NCI-H1417 treated with DMSO at 0.1 percent for 48 hours (cell line): ENCODE measurements around the gene ASAP2.
"Not testable (repeated sequence)": the region's sequence is repeated elsewhere in the genome, so short reads cannot be mapped to it uniquely, and the experiment has no call there.

Experiments used
- DNase-seq: peaks from one replicate; lab custom pipeline; 2025; lab: John Stamatoyannopoulos, UW

Gene ASAP2

DNA sequence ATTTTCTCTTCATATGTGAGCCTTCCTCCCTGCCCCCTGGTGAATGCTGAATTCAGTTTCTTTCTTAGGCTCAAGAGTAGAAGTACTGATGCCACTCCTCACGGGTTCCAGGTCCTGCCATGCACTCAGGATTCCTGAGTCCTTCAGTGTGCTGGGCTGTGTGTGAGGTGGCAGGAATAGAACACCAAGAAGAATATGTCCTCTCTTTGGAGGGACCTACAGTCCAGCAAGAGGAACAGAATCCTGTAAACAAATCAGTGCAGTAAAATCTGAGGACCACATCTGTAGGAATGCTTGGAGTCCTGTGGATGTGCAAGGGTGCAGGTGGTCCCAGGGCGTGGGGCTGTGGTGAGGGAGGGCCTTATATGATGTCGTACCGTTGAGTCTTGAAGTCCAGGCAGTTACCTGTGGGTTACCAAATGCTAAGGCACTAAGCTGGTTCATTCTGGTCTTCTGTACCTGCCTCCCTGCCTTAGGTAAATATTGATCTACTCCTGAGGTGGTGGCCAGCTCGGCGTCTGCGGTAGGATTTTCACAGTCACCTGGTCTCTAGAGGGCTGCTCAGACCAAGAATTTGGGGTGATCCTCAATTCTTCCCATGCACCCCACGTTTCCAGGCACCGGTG is 5.5 kb downstream of the ASAP2 start:
- DNase-seq, result no peak

- no peak for DNase-seq
Observed at GRCh38 chr2:9212661-9213411, 6.2 kb downstream of the ASAP2 start.

DNA sequence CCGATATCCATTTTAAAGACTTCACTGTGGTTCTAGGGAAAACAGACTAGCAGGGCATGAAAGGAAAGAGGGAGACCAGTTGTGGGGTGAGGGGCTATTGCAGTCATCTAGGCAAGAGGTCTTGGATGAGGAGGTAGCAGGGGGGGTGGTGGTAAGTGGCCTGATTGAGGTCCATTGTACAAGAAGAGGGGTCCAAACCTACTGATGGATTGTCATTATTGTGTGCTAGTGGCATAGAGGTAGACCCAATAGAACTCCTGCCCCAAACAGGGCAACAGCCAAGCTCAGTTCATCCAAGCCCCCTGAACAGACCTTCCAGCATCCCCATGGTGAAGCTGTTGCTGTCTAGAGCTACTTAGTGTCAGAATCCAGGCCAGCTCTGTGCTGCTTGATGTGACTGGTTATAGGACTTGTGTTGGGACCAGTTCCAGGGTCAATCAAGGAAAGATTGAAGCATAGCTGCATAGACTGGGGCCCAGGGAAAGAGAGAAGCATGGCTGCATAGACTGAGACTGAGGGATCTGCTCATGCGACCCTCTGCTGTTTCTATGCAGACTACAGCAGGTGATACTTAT is 7.0 kb downstream of the ASAP2 start:
- no peak for DNase-seq

GRCh38 chr2:9214873-9215272 is 8.3 kb downstream of the ASAP2 start:
- no peak for DNase-seq

GRCh38 chr2:9215680-9216079 is 9.1 kb downstream of the ASAP2 start:
- no peak for DNase-seq

DNA sequence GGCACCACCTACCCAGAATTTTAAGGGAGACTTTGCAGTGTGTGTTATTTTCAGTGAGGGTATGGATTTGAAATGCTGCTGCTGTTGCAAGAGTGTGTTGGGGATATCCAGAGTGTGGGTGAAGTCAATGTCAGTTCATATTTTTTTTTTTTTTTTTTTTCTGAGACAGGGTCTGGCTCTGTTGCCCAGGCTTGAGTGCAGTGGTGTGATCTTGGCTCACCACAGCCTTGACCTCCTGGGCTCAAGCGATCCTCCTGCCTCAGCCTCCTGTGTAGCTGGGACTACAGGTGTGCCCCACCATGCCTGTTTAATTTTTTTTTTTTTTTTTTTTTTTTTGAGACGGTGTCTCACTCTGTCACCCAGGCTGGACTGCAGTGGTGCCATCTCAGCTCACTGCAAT is 9.5 kb downstream of the ASAP2 start:
- DNase-seq, result not testable (repeated sequence)

- peak; percentile 71 for DNase-seq
Observed at GRCh38 chr2:9217838-9218770, 11.5 kb downstream of the ASAP2 start.

DNA sequence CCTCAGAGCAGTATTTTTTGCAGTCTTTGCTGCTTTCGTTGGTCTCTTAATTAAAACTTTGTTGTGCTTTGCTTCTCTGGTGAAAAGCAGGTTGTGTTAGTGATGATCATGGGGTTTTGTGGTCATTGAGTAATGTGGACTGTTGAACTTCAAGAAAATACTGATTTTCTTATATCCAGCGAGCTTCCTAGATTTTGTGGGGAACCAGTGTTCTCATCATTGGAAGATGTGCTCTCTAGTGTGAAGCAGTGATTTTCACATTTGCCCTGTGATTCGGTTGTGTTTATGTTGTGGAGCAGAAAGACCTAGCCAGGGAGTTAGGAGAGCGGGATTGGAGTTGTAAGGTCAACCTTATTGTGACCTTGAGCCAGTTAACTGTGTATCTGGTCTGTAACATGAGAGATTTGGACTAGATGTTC is 12.4 kb downstream of the ASAP2 start:
- DNase-seq, result no peak

- DNase-seq, result no peak
Observed at GRCh38 chr2:9220201-9220600, 13.6 kb downstream of the ASAP2 start.

DNA sequence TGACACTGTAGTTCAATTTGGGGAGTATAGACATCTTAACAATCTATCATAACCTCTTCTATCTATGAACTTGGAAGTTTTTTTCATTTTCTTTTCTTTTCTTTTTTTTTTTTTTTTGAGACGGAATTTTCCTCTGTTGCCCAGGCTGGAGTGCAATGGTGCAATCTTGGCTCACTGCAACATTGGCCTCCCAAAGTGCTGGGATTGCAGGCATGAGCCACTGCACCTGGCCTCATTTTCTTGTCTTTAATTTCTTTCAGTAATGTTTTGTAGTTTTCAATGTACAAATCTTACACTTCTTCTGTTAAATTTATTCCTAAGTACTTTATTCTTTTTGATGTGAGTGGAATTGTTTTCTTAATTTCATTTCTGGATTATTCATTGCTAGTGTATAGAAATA is 14.6 kb downstream of the ASAP2 start:
- DNase-seq, result no peak

- DNase-seq, result no peak
Observed at GRCh38 chr2:9222239-9222892, 15.8 kb downstream of the ASAP2 start.

- DNase-seq, result no peak
Observed at GRCh38 chr2:9222893-9223287, 16.3 kb downstream of the ASAP2 start.

- DNase-seq, result no peak
Observed at GRCh38 chr2:9225806-9226205, 19.2 kb downstream of the ASAP2 start.

GRCh38 chr2:9226458-9227380 is 20.1 kb downstream of the ASAP2 start:
- DNase-seq, result no peak

- DNase-seq, result no peak
Observed at GRCh38 chr2:9228088-9228751, 21.6 kb downstream of the ASAP2 start.

GRCh38 chr2:9228781-9229469 is 22.3 kb downstream of the ASAP2 start:
- DNase-seq, result no peak

DNA sequence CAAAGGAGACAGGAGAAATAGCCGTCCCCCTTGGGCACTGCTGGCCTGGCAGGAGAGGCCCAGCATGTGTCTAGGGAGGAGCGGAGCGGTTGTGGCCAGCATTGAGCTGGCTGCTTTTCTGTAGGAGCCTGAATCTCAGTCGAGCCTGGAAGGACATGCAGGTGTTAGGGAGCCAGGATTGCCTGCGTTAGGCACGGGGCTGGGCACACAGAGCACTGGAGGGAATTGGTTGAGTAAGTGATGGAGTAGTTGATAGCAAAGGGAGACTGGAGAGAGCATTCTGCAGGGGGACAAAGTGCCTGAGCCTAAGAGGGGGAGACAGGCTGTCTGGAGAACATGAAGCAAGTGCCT is 22.8 kb downstream of the ASAP2 start:
- DNase-seq, result no peak

- DNase-seq, result no peak
Observed at GRCh38 chr2:9230051-9230802, 23.6 kb downstream of the ASAP2 start.

GRCh38 chr2:9230881-9231280 is 24.3 kb downstream of the ASAP2 start:
- no peak for DNase-seq
